ENCODE results near the gene SRXN1. TPM values are rescaled to one million over a fixed set of nuclear protein-coding genes. Genes with fewer than 3 reads are reported as not detected.
"Not testable (repeated sequence)": the region's sequence is repeated elsewhere in the genome, so short reads cannot be mapped to it uniquely, and the experiment has no call there.

SRXN1 gene
- 31.9 TPM for polyA plus RNA-seq (2013, experiment 1 of 2; ENCODE audit: insufficient read length)
- 32.4 TPM for polyA plus RNA-seq (2013, experiment 2 of 2; ENCODE audit: insufficient read length)

DNA sequence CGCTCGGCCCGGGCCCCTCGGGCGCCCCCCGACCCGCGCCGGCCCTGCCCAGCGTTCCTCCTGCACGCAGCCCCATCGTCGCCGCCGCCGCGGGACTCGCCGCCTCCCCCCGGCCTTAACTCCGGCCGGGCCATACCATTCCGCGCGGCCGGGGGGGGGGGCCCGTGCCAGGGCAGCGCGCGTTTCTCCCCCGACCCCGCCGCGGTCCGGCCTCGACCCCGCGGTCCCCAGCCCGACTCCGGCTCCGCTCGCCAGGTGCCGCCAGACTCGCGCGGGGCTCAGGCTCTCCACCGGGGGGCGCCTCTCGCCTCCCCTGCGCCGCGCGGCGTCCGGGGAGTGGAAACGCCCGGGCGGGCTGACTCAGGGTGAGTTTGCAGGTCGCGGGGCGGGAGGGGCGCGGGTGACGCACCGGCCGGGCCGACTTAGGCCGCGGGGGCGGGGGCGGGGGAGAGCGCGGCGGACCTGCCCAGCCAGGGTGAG is at the start of gene SRXN1:
SRXN1 (minus strand) TSS at position 91 of the 480 bp plus-strand sequence; CDS start at position 76, 15 bp downstream.
- peak; percentile 92 for DNase-seq

DNA sequence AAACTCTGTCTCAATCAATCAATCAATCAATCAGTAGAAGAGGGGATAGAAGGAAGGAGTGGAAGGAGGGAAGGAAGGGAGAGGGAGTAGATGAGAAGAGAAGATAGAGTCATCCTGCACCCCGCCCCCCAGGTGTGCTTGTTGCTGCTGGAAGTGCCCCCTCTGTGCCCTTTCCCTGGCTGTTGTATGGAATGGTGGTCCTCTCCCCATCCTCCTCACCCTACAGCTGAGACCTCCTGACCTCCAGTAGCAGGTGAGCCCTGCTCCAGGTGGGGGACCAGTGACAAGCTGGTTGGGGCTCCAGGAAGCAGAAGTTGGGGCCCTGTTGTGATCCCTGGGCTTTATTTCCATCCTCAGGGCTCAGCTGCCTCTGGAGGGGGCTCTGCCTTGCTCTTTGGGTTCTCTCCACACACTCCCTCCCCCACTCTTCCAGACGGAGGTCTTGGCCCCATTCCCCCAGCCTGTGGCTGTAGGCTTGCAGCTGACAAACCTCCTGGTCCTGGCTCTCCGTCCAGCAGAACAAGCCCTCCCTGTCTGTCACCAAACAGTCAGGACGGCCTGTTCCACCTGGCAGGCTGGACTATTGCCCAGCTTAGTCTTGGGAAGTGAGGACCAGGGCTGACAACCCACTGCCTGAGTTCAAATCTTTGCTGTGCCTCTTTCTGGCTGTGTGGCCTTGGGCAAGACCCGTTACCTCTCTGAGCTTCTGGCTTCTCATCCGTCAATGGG is 48.6 kb upstream of the SRXN1 start:
- no peak for DNase-seq

DNA sequence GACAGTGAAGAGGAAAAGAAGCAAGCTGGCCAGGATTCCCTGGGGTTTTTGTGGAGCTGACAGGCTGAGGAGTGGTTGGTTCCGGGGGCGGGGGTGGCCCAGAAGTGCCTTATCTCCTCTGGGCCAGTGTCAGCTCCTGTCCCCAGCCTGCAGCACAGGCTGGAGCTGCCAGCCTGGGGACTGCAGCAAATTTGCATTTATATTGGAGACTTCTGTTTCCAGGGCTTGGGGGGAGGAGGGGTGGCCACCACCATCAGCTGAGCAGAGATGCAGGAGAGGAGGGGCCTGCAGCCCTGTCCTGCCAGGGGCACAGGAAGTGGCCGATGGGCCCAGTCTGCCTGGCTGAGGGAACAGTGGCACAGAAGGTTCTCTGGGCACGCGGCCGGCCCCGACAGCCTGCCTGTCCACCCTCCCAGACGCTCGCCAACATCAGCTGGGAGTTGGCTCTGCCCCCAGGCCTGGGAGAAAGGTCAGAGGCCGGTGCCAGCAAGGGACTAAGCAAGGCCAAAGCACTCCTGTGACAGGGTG is 46.9 kb upstream of the SRXN1 start:
- no peak for DNase-seq

DNA sequence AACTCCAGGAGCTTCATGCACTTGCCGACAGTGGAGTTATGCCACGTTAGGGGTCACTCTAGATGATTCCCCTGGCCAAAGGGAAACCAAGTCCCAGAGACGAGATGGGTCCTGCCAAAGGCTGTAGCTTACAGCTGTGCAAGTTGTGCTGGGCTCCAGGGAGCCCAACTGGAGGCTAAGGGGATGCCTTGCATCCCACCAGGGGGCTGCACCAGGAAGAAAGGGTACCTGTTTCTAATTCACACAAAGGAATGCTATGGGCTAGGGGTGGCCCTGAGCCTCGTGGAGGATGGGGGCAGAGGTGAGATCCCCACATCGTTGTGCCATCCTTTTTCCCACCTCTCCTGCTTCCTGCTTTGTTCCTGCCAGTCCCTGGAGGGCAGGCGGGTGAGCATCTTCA is 46.3 kb upstream of the SRXN1 start:
- no peak for DNase-seq

DNA sequence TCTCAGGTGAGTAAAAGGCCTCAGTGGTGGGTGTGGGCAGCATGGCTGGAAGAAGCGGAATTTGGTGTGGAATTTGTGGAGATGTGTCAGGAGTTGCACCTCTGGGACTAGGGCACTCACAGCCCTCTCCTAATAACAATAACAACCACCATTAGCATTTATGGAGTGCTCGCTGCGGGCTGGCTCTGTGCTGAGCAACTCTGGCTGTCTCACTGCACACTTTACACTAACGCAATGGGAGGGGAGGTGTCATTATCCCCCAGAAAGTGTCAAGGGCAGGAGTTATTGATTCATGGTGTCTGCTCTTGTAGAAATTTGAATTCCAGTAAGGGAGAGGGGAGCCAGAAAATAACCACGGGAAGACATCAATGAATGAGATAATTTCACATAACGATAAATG is 45.3 kb upstream of the SRXN1 start:
- no peak for DNase-seq

DNA sequence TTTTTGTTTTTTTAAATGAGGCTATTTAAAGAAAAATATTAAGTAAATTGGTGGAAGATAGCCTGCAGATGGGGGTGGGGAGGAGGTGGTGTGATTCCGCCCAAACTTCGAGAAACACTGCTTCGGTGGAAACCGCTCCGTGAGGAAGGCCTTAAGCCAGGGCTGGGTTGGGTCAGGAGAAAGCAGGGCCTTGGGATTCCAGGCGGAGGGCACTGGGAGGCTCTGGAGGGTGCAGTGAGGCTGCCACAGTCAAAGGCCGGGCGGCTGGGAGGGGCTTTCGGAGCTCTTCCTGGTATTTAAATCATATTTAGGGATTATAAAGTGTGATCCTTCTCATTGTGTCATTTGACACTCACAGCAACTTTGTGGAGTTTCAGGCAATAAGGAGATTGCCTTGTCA is 44.8 kb upstream of the SRXN1 start:
- DNase-seq = no peak

DNA sequence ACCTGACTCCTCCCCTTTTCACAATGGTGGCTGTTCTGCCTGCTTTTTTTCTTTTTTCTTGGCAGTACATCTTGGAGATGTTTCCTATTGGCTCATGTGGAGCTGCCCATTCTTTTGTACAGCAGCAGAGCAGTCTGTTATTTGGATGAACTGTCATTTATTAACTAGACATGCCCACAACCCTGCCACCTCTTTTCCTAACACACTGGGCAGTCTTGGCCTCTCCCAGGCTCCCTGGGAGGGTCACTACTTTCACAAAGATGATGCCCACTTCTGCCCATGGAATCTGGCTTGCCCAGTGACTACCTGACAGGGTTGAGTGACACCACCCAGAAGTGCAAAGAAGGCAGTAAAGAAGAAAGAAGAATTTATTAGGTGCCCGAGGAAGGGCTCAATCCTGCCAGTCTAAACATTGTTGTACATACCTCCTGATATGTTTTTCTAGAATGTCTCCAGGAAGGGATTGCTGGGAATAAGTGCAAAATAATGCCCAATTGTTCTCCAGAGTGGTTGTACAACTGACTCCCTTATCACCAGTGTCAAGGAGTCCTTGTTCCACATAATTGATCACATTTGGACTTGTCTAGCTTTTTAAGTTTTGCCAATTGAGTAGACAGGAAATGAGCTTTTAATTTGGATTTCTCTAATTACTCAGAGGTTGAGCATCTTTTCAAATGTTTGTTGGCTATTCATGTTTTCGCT is 42.3 kb upstream of the SRXN1 start:
- DNase-seq = no peak

DNA sequence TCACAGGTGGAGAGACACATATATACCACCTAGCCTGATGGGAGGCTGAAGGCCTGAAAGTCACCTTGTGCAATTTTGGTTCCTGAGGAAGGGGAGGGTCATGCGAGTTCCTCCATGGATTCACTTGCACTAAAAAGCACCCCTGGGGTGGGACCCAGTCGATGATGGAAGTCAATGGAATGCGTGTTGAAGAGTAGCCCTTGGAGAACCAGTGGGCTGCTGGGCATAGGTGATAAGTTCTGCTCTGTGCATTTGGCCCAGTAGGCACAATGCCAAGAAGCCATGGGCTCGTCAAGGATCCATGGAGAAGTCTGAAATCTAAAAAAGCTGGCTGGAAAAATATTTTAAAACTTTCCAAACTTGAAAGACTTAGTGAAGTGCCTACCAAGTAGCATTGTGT is 41.5 kb upstream of the SRXN1 start:
- DNase-seq = no peak

DNA sequence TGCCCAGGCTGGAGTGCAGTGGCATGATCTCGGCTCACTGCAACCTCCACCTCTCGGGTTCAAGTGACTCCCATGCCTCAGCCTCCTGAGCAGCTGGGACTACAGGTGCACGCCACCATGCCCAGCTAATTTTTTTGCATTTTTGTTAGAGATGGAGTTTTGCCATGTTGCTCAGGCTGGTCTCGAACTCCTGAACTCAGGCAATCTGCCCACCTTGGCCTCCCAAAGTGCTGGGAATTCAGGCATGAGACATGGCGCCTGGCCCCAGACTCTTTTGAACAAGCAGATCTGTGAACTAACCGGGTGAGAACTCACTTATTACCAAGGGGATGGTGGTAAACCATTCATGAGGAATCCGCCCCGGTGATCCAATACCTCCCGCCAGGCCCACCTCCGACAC is 40.8 kb upstream of the SRXN1 start:
- DNase-seq = not testable (repeated sequence)

DNA sequence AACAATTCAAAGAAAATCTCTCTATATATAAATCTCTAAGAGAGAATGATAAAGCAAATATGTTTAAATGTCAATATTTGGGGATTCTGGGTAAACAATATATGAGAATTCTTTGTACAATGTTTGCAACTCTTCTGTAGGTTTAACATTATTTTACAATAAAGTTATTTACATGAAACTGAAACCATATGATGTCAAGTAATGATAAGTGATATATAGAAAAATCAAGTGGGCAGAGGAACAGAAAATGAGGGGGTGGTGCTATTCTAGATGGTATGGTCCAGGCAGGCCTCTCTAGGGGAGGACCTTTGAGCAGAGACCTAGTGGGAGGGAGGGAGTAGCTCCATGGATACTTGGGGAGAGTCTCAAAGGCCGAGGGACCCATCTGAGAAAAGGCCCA is 39.0 kb upstream of the SRXN1 start:
- DNase-seq = no peak

DNA sequence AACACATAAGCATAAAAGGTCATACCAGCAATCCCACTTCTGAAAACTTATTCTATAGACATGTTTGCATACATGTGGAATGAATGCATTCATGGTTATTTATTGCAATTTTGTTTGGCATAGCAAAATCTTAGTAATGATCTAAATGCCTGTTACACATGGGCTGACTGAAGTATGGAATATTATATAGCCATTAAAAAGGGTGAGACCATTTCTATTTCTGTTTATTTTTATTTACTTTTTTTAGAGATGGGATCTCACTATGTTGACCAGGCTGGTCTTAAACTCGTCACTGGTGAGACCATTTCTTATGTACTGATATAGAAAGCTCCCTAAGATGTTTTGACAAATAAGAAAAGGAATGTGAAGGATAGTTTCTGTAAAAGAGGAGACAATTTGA is 36.9 kb upstream of the SRXN1 start:
- DNase-seq = no peak

DNA sequence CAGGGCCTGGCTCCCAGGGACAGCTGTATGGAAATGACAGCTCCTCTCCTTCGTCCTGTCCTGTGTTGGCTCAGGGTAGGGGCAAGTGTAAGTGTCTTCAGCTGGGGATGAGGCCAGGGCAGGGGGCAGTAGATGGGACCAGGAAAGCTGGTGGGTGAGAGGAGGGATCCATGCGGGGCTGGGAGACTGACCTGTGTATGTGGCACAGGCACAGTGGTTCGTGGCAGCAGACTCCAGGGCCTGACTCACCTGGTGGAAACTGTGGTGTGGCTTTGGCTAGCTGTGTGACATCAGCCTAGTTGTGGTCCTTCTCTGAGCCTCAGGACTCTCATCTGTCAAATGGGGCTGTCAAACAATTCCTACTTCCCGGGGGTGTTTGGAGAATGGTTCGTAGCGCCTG is 36.3 kb upstream of the SRXN1 start:
- DNase-seq = no peak

DNA sequence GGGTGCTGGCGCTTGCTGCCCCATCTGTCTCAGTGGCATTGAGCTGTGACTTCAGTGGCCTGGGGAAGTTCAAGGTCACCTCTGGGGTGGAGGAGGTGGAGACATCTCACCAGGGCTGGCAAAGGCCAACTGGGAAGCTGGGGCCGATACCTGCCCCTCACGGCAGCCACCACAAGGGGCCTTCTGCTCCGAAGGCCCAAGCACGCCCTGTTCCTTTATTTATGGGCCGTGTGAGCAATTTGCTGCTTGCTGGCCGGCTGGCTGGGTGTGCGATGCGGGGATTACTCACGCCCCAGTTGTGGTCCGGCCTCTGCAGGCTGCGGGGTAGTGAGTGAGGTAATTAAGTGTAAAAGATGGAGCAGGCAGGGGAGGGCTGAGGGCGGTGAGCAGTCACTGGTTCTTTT is 35.8 kb upstream of the SRXN1 start:
- DNase-seq = no peak

DNA sequence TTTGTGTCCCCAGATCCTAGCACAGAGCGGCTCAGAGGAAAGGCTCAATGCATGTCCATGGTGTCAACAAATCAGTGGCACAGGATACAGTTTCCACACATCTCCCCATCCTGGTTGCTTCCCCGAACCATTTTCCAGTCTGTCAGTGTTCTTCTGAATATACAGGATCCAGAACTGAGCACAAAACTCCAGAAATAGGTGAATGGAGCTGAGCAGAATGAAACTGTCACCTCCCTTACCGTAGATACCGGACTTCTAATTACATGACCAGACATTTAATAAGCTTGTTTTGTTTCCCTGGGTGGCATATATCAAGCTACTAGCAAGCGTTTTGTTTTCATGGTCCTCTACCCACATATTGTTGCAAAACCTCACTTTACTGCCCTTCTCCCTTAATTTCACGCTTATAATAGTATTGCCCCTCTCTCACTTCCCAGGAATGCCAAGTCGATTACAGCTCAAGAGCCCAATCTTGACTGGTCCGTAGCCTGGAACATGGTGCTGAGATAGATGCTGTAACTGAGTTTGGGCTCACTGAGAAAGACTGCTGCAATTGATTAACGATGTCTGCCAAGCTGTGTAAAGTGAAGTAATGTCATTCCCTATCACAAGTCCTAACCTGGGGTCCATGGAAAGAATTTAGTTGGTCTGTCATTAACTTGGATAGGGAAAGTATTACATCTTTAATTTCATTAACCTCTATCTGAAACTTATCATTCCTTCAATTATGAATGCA is 34.6 kb upstream of the SRXN1 start:
- no peak for DNase-seq

DNA sequence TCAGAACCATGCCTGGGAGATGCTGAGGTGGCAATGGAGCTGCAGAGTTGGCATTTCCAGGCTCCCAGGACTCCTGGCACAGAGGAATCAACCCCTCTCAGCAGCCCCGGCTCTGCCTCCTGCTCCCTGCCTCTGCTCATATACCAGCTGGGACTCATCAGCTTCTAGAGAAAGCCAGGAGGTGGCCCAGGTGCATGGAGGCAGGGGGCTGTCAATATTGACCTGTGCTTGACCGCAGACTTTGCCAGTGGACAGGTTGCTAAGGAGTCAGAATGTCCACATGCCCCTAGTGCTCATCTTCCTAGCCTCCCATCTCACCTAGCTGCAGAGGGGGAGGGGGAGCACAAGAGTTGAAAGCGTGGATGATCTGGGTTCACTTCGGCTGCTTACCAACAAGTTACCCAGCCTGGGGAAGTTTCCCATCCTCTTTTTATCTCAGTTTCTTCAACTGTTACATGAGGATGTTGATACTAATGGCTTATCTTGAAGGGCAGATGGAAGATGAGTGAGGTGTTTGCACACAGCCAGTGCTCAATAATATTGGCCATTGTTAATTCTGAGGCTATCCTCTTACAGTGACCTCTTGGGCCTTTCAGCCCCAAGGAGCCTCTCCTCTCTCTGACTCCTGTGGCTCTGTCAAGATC is 31.8 kb upstream of the SRXN1 start:
- no peak for DNase-seq

DNA sequence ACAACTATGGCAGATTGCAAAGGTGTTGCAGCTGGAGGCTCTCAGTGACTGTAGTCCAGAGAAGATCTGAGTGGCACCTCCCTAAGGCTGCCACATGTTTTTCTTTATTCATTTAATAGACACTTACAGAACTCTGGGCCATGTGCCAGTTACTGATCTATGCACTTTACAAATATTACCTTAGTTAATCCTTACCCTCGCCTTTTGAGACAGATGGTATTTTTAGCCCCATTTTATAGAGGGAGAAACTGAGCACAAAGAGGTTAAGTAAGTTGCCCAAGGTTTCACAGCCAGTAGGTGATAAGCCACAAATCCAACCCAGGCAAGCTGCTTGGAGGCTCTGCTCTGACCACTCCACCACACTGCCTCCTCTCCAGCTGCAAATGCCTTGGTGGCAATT is 29.1 kb upstream of the SRXN1 start:
- no peak for DNase-seq

DNA sequence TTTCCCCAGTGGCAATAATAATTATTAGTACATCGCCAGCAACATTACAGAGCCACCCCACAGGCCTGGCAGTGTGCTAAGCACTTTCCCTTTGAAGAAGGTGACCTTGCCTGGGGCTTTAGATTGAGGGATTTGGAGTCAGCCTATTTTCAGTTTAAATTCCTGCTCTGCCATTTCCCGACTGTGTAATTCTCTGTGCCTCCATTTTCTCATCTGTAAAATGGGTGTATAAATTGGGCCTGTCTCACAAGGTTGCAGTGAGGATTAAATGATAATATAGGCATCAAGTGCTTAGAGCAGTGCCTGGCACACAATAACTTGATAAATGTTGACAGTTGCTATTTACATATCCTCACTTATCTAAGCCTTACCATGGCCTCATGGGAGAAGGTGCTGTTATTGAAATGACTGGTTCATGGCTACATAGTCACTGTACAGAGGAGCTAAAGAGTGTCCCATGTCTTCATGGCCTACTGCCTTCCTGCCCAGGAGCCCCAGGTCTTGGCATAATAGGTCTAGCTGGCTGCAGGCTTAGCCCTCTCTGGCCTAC is 27.7 kb upstream of the SRXN1 start:
- no peak for DNase-seq

DNA sequence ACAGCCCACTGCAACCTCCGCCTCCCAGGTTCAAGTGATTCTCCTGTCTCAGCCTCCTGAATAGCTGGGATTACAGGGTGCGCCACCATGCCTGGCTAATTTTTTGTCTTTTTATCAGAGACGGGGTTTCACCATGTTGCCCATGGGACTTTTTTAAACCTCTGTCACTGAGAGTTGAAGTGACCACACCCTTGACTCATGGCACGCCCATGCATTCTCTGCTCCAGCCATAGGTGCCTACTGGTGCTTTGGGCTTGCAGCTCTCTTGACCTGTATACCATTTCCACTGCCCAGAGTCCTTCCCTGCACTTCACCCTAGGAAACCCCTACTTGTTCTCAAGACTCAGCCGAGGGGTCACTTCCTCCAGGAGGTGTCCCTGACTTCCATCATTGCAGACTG is 25.0 kb upstream of the SRXN1 start:
- DNase-seq = no peak

DNA sequence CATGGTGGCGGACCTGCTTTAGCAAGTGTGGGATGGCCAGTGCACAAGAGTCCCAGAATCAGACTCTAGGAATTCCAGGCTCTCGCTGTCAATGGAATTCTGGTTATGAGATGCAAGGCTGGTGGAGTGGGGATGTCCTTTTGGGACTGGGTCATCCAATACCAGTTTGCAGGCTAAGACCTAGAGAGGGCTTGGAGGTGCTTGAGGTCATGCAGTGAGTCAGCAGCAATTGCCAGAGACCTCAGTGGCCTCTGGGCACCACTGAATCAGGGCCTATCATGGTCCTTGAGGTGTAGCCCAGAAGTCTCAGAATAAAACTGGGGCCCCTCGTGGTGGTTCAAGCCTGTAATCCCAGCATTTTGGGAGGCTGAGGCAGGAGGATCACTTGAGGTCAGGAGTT is 24.0 kb upstream of the SRXN1 start:
- DNase-seq = no peak

DNA sequence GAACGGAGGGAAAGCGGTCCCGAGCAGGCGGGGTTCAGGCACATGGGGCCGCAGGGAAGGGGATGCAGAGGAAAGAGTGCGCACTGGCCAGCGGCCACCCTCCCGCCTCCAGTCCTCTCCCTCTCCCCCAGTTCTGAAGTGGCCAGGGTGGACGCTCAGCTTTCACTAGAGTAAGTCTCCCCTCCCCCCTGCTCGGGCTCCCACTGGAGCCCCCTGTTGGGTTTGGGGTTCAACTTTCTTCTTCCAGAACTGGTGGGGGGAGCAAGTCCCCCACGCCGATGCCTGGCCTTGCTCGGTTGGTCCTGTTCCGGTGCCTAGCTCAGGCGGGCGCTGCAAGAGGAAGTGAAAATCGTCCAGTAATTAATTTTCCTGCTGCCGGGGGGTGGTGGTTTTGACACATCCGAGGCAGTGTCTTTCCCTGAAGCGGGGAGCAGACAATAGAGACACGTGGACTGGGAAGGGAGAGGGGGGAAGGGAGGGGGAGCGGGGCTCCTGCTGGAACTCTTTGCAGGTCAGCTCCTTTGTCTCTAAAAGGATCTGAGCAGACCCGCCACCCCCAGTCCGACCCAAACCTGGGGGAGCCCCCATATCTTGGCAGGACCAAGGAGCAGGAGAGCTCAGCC is 23.4 kb upstream of the SRXN1 start:
- DNase-seq = no peak

DNA sequence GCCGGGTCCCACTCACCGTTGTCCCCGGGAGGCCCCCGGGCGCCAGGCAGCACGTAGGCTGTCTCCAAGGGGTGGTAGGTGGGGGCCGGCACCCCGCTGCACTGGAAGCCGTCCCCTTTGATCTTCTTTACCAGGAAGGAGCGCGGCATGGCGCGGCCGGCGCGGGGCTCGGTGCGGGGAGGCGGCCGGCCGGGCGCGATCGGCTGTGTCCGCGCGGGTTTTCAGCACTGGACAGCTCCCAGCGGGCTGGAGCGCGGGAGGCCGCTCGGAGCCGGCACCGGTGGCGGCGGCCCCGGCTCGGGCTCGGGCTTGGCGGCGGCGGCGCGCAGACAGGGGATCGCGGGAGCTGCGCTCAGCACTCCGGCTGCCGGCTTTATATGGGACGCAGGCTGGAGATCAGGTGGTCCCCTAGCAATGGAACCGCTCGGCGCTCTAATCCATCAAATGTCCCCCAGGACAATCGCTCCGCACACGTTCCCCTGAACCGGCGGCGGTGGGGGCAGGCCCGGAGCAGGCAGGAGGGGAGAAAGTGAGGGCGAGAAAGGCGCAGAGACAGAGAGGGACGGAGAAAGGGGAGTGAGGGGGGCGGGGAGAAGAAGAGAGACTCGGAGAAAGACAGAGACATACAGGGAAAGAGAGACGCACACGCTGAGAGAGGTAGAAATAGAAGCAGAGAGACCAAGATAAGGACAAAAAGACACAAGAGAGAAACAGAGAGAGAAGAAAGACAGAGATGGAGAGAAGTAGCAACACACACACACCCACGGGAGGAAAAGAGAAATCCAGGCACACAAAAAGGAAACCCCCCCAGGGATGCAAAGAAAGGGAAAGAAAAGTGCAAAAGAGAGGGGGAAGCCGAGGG is 22.7 kb upstream of the SRXN1 start, which contains the start of gene SCRT2:
SCRT2 (minus strand) TSS at position 350 of the 862 bp plus-strand sequence; CDS start at position 149, 201 bp downstream.
- peak; percentile 80 for DNase-seq

Data from fibroblast of skin of scalp (primary cell).